Germinal center (tissue), 1 donor: ENCODE measurements around the gene SLC1A2.
A peak's percentile ranks its signal among the peaks of the same experiment; 100 is the strongest.

ENCODE experiments used
- DNase-seq: peaks from one replicate; pipeline ENCODE4 v3.0.0; 2012; ENCODE audit warnings: mixed read lengths, low spot score

The SLC1A2 gene

GRCh38 chr11:35270342-35270741 lies 149.0 kb downstream of the SLC1A2 start:
- DNase-seq, result no peak

GRCh38 chr11:35267504-35267903 lies 151.9 kb downstream of the SLC1A2 start:
- no peak for DNase-seq

GRCh38 chr11:35265755-35266454 lies 153.5 kb downstream of the SLC1A2 start:
- DNase-seq, result no peak

- DNase-seq, result no peak
Measured at GRCh38 chr11:35262735-35263134, 156.6 kb downstream of the SLC1A2 start.

GRCh38 chr11:35262056-35262455 lies 157.3 kb downstream of the SLC1A2 start:
- no peak for DNase-seq

GRCh38 chr11:35261197-35261596 lies 158.2 kb downstream of the SLC1A2 start:
- no peak for DNase-seq

- DNase-seq, result no peak
Measured at GRCh38 chr11:35260342-35260985, 158.9 kb downstream of the SLC1A2 start.

- DNase-seq, result no peak
Measured at GRCh38 chr11:35259529-35259928, 159.8 kb downstream of the SLC1A2 start.

- DNase-seq, result peak; percentile 56
Measured at GRCh38 chr11:35257281-35257680, 162.1 kb downstream of the SLC1A2 start.

GRCh38 chr11:35256296-35256695 lies 163.1 kb downstream of the SLC1A2 start:
- no peak for DNase-seq

- no peak for DNase-seq
Measured at GRCh38 chr11:35255514-35255913, 163.8 kb downstream of the SLC1A2 start.

- no peak for DNase-seq
Measured at GRCh38 chr11:35253237-35253636, 166.1 kb downstream of the SLC1A2 start.

GRCh38 chr11:35250621-35251020 lies 168.7 kb downstream of the SLC1A2 start:
- DNase-seq, result no peak

- no peak for DNase-seq
Measured at GRCh38 chr11:35250192-35250591, 169.2 kb downstream of the SLC1A2 start.

GRCh38 chr11:35248558-35249323 lies 170.6 kb downstream of the SLC1A2 start:
- no peak for DNase-seq

- no peak for DNase-seq
Measured at GRCh38 chr11:35247863-35248262, 171.5 kb downstream of the SLC1A2 start.

- no peak for DNase-seq
Measured at GRCh38 chr11:35247428-35247827, 171.9 kb downstream of the SLC1A2 start.

GRCh38 chr11:35246745-35247144 lies 172.6 kb downstream of the SLC1A2 start:
- DNase-seq, result no peak

- no peak for DNase-seq
Measured at GRCh38 chr11:35245786-35246185, 173.6 kb downstream of the SLC1A2 start.

GRCh38 chr11:35245056-35245455 lies 174.3 kb downstream of the SLC1A2 start:
- DNase-seq, result no peak

- DNase-seq, result no peak
Measured at GRCh38 chr11:35243774-35244173, 175.6 kb downstream of the SLC1A2 start.

- DNase-seq, result no peak
Measured at GRCh38 chr11:35242412-35243242, 176.7 kb downstream of the SLC1A2 start.
